GM23338 (cell line): ENCODE data around the gene FNDC3A. TPM values are rescaled to one million over a fixed set of nuclear protein-coding genes. Genes with fewer than 3 reads are reported as not detected.
"Not testable (repeated sequence)": the region's sequence is repeated elsewhere in the genome, so short reads cannot be mapped to it uniquely, and the experiment has no call there.

Source experiments
- ATAC-seq: fragments of 200-7000 bp; cut with Tn5 transposase; 3 replicates; pipeline ENCODE4 v1.9.1; 2020
- DNase-seq: peaks from one replicate; pipeline ENCODE4 v3.0.0-alpha.2; 2015; ENCODE audit warnings: low spot score
- H2AFZ ChIP-seq: fragments of 200-600 bp; sonication (generic); 2 replicates; pipeline ENCODE4 v1.8.0; 2016; ENCODE audit warnings: antibody characterized with exemption, mild to moderate bottlenecking, moderate library complexity
- H3F3A ChIP-seq: fragments of 200-600 bp; sonication (generic); replicated peaks from 2 replicates; pipeline ENCODE4 v1.8.0; 2017; ENCODE audit warnings: antibody characterized with exemption, mixed run types, low read depth
- H3K27ac ChIP-seq: fragments of 200-600 bp; sonication (generic); 2 replicates; pipeline ENCODE4 v1.6.1; 2016; ENCODE audit warnings: low read depth
- H3K27me3 ChIP-seq: fragments of 200-600 bp; sonication (generic); 2 replicates; pipeline ENCODE4 v1.8.0; 2016; ENCODE audit warnings: mild to moderate bottlenecking, mixed run types, moderate library complexity; ENCODE audit not compliant: insufficient read depth
- H3K36me3 ChIP-seq: fragments of 200-600 bp; sonication (generic); 2 replicates; pipeline ENCODE4 v1.8.0; 2016; ENCODE audit warnings: mild to moderate bottlenecking; ENCODE audit not compliant: insufficient read depth
- H3K4me1 ChIP-seq: fragments of 200-600 bp; sonication (generic); 2 replicates; pipeline ENCODE4 v1.8.0; 2016; ENCODE audit warnings: mild to moderate bottlenecking, moderate library complexity; ENCODE audit not compliant: insufficient read depth
- H3K4me2 ChIP-seq: fragments of 200-600 bp; sonication (generic); 2 replicates; pipeline ENCODE4 v1.7.1; 2017; ENCODE audit warnings: mixed run types
- H3K4me3 ChIP-seq: fragments of 200-600 bp; sonication (generic); 2 replicates; pipeline ENCODE4 v1.6.1; 2016; ENCODE audit warnings: mixed run types
- H3K79me2 ChIP-seq: fragments of 200-600 bp; sonication (generic); replicated peaks from 2 replicates; pipeline ENCODE4 v1.8.0; 2017; ENCODE audit warnings: mild to moderate bottlenecking; ENCODE audit not compliant: insufficient read depth
- H3K9me2 ChIP-seq: fragments of 200-600 bp; sonication (generic); 2 replicates; pipeline ENCODE4 v1.8.0; 2017; ENCODE audit not compliant: insufficient read depth
- H4K20me1 ChIP-seq: fragments of 200-600 bp; sonication (generic); replicated peaks from 2 replicates; pipeline ENCODE4 v1.8.0; 2017; ENCODE audit warnings: mild to moderate bottlenecking; ENCODE audit not compliant: insufficient read depth
- H3K27ac Mint-ChIP-seq: 2 replicates; pipeline ENCODE4 v1.8.0; 2020; ENCODE audit warnings: inconsistent platforms, mild to moderate bottlenecking, moderate library complexity, mixed read lengths
- H3K27me3 Mint-ChIP-seq: 3 replicates; pipeline ENCODE4 v1.8.0; 2022; ENCODE audit warnings: low read depth, mild to moderate bottlenecking, moderate library complexity, mixed read lengths, inconsistent platforms; ENCODE audit not compliant: insufficient read depth, poor library complexity
- H3K36me3 Mint-ChIP-seq: 3 replicates; pipeline ENCODE4 v1.8.0; 2021; ENCODE audit warnings: low read depth, mild to moderate bottlenecking, inconsistent platforms, moderate library complexity, mixed read lengths
- H3K4me1 Mint-ChIP-seq: 3 replicates; pipeline ENCODE4 v1.8.0; 2020; ENCODE audit warnings: mild to moderate bottlenecking, inconsistent platforms, mixed read lengths
- H3K4me3 Mint-ChIP-seq: 3 replicates; pipeline ENCODE4 v1.8.0; 2021; ENCODE audit warnings: moderate library complexity, mild to moderate bottlenecking, inconsistent platforms, mixed read lengths
- H3K9me3 Mint-ChIP-seq: 3 replicates; pipeline ENCODE4 v1.8.0; 2020; ENCODE audit warnings: moderate library complexity, mild to moderate bottlenecking, inconsistent platforms, mixed read lengths
- EZH2phosphoT487 ChIP-seq: fragments of 200-600 bp; sonication (generic); IDR thresholded peaks from one replicate; pipeline ENCODE4 v1.8.1; 2018; ENCODE audit warnings: antibody characterized with exemption; ENCODE audit not compliant: unreplicated experiment
- NANOG ChIP-seq: IDR thresholded peaks from 2 replicates; pipeline ENCODE4 v1.6.1; 2016; ENCODE audit warnings: antibody characterized with exemption, borderline replicate concordance
- POLR2AphosphoS5 ChIP-seq: IDR thresholded peaks from 2 replicates; pipeline ENCODE4 v1.6.1; 2016; ENCODE audit warnings: antibody characterized with exemption, low read depth
- REST ChIP-seq: IDR thresholded peaks from one replicate; pipeline ENCODE4 v1.6.1; 2018; ENCODE audit warnings: antibody characterized with exemption; ENCODE audit not compliant: unreplicated experiment
- ZNF114 ChIP-seq: fragments of 250-450 bp; sonication (Bioruptor Pico); IDR thresholded peaks from 2 replicates; pipeline ENCODE4 v1.5.0; 2020; ENCODE audit warnings: mild to moderate bottlenecking, moderate library complexity
- ZNF462 ChIP-seq: fragments of 250-450 bp; sonication (Bioruptor Pico); IDR thresholded peaks from 2 replicates; pipeline ENCODE4 v1.5.0; 2020; ENCODE audit warnings: mild to moderate bottlenecking, moderate library complexity
- polyA plus RNA-seq: library from polyadenylated mRNA; unstranded; fragments of >200 nt; fragmentation: Nextera tagmentation; extraction: Ambion mirVana; gene quantifications from 2 replicates; pipeline ENCODE4 v1.2.1, GENCODE V29; 2016
- total RNA-seq: library from RNA; depleted of rRNA; stranded (reverse); fragments of >200 nt; shearing (Covaris generic); gene quantifications from 2 replicates; pipeline ENCODE4 v1.2.3, GENCODE V29; 2014

The FNDC3A gene
- total and polyA plus RNA-seq, 2 experiments from 2014 or later: 10.3 to 31.1 TPM

- no peaks in the 10 kb centered on the region for H3K9me2 ChIP-seq
- no peaks in the 10 kb centered on the region for H3F3A ChIP-seq
- H3K27me3 ChIP-seq: no peaks in the 10 kb centered on the region
- Mint-ChIP-seq H3K4me1 (peaks cover 7% of the 10 kb centered on the region; the same call in 2 of the 3 replicates), H3K27me3 (peaks cover 1% of the 10 kb centered on the region), H3K36me3 (peaks cover 22% of the 10 kb centered on the region), H3K27ac (no peak overlapping the region), H3K4me3 (no peak overlapping the region), H3K9me3 (no peaks in the 10 kb centered on the region)
- ATAC-seq: no peak
- H3K27ac ChIP-seq: no peak overlapping the region
- no peak for DNase-seq
- H3K4me1 ChIP-seq: peaks cover 9% of the 10 kb centered on the region
- no peaks in the 10 kb centered on the region for H3K79me2 ChIP-seq
- no peak overlapping the region for H2AFZ ChIP-seq
- no peaks in the 10 kb centered on the region for H3K36me3 ChIP-seq
- no peak overlapping the region for H3K4me3 ChIP-seq
- no peak for TF ChIP-seq REST
- no peak overlapping the region for H3K4me2 ChIP-seq
- H4K20me1 ChIP-seq: no peaks in the 10 kb centered on the region; the same call in 1 of the 2 replicates
Measured at GRCh38 chr13:49060678-49061387, 85.1 kb downstream of the FNDC3A start.

GRCh38 chr13:49061388-49061752 lies 85.7 kb downstream of the FNDC3A start:
- H3K27ac ChIP-seq, H3K27me3 Mint-ChIP-seq, H3K27me3 ChIP-seq, H4K20me1 ChIP-seq, H3F3A ChIP-seq, H3K9me3 Mint-ChIP-seq, H3K27ac Mint-ChIP-seq, DNase-seq, H3K4me3 ChIP-seq, H2AFZ ChIP-seq, H3K4me1 ChIP-seq, H3K79me2 ChIP-seq, H3K36me3 ChIP-seq, H3K9me2 ChIP-seq, ATAC-seq, H3K4me3 Mint-ChIP-seq, H3K4me2 ChIP-seq: not testable (repeated sequence)
- Mint-ChIP-seq H3K36me3 (peaks cover 19% of the 10 kb centered on the region), H3K4me1 (peaks cover 10% of the 10 kb centered on the region; the same call in 2 of the 3 replicates)

- Histone ChIP-seq H3K79me2 (no peaks in the 10 kb centered on the region), H3K9me2 (no peaks in the 10 kb centered on the region), H2AFZ (no peak overlapping the region), H3K4me2 (no peak overlapping the region), H4K20me1 (no peaks in the 10 kb centered on the region; the same call in 1 of the 2 replicates), H3K4me1 (peaks cover 9% of the 10 kb centered on the region), H3K36me3 (no peaks in the 10 kb centered on the region), H3K27me3 (no peaks in the 10 kb centered on the region), H3F3A (no peaks in the 10 kb centered on the region), H3K27ac (no peak overlapping the region), H3K4me3 (no peak overlapping the region)
- no peak overlapping the region for H3K4me3 Mint-ChIP-seq
- peaks cover 18% of the 10 kb centered on the region for H3K36me3 Mint-ChIP-seq
- peaks cover 11% of the 10 kb centered on the region; the same call in 2 of the 3 replicates for H3K4me1 Mint-ChIP-seq
- H3K27ac Mint-ChIP-seq: no peak overlapping the region
- no peaks in the 10 kb centered on the region for H3K27me3 Mint-ChIP-seq
- H3K9me3 Mint-ChIP-seq: no peaks in the 10 kb centered on the region
- ATAC-seq: no peak
- no peak for DNase-seq
- no peak for TF ChIP-seq ZNF462 (CRISPR knock-in tag)
- no peak for TF ChIP-seq ZNF114
- no peak for TF ChIP-seq EZH2phosphoT487
- no peak for TF ChIP-seq NANOG
- no peak for TF ChIP-seq POLR2AphosphoS5
Measured at GRCh38 chr13:49062297-49062896, 86.7 kb downstream of the FNDC3A start.
